Sigmoid colon (tissue), 4 donors: ENCODE results near the gene FABP6.

Experiments
- CTCF ChIP-seq, 4 experiments: fragments of 450-650 bp in 3 of 4; fragments of 200-600 bp in 1 of 4; IDR thresholded peaks; one replicate each; pipeline ENCODE4 v1.5.1; 2016 to 2019; ENCODE audit warnings: antibody characterized with exemption in 4 of 4, mild to moderate bottlenecking in 3 of 4, moderate library complexity in 2 of 4
- EP300 ChIP-seq, 4 donors: sonication (generic); formaldehyde crosslinking; IDR thresholded peaks; one replicate each; pipeline ENCODE4 v1.6.1; 2017; ENCODE audit warnings: antibody characterized with exemption in 4 of 4
- POLR2A ChIP-seq, 2 donors: fragments of 450-650 bp; IDR thresholded peaks; one replicate each; pipeline ENCODE4 v1.6.1; 2016; ENCODE audit warnings: antibody characterized with exemption in 2 of 2, mild to moderate bottlenecking in 2 of 2, moderate library complexity in 2 of 2
- POLR2AphosphoS5 ChIP-seq, 4 donors: sonication (generic); formaldehyde crosslinking; IDR thresholded peaks; one replicate each; pipeline ENCODE4 v1.6.1; 2017; ENCODE audit warnings: antibody characterized with exemption in 4 of 4

GRCh38 chr5:160252916-160253315 lies 23.6 kb downstream of the FABP6 start:
- TF ChIP-seq EP300 (IDR thresholded peaks at IDR 0.05) (no peak), CTCF (IDR thresholded peaks at IDR 0.05) (no peak), POLR2A (IDR thresholded peaks at IDR 0.05) (no peak), POLR2AphosphoS5 (IDR thresholded peaks at IDR 0.05) (no peak)
